MM.1S (cell line): Measurements from ENCODE around the gene STIM1.
"Not testable (repeated sequence)": the region's sequence is repeated elsewhere in the genome, so short reads cannot be mapped to it uniquely, and the experiment has no call there.

ENCODE experiments used
- DNase-seq: peaks from one replicate; pipeline ENCODE4 v3.0.0-alpha.2; 2015
- H2AFZ ChIP-seq: fragments of 300-600 bp; sonication (generic); 2 replicates; pipeline ENCODE4 v1.6.0; 2016; ENCODE audit warnings: antibody characterized with exemption, low read length
- H3F3A ChIP-seq: fragments of 300-600 bp; sonication (generic); 2 replicates; pipeline ENCODE4 v1.6.1; 2016; ENCODE audit warnings: mild to moderate bottlenecking, antibody characterized with exemption, low read length, moderate library complexity, mixed read lengths; ENCODE audit not compliant: insufficient read depth
- H3K27ac ChIP-seq: fragments of 300-600 bp; sonication (generic); 2 replicates; pipeline ENCODE4 v1.5.1; 2016; ENCODE audit warnings: mild to moderate bottlenecking, low read length
- H3K27me3 ChIP-seq: fragments of 300-600 bp; sonication (generic); replicated peaks from 2 replicates; pipeline ENCODE4 v1.6.0; 2016; ENCODE audit warnings: low read length; ENCODE audit not compliant: insufficient read depth
- H3K36me3 ChIP-seq: fragments of 300-600 bp; sonication (generic); replicated peaks from 2 replicates; pipeline ENCODE4 v1.6.1; 2016; ENCODE audit warnings: mild to moderate bottlenecking, low read length, mixed read lengths; ENCODE audit not compliant: insufficient read depth
- H3K4me1 ChIP-seq: fragments of 300-600 bp; sonication (generic); 2 replicates; pipeline ENCODE4 v1.6.1; 2016; ENCODE audit warnings: low read length, mixed read lengths
- H3K4me2 ChIP-seq: fragments of 300-600 bp; sonication (generic); 2 replicates; pipeline ENCODE4 v1.6.0; 2016; ENCODE audit warnings: low read depth, low read length
- H3K4me3 ChIP-seq: fragments of 300-600 bp; sonication (generic); 2 replicates; pipeline ENCODE4 v1.5.1; 2016; ENCODE audit warnings: low read length, mixed read lengths
- H3K79me2 ChIP-seq: fragments of 300-600 bp; sonication (generic); 2 replicates; pipeline ENCODE4 v1.6.1; 2016; ENCODE audit warnings: mixed run types, low read length, mixed read lengths
- H3K9ac ChIP-seq: fragments of 300-600 bp; sonication (generic); 2 replicates; pipeline ENCODE4 v1.6.1; 2016; ENCODE audit warnings: low read length, mixed read lengths
- H3K9me2 ChIP-seq: fragments of 300-600 bp; sonication (generic); replicated peaks from 2 replicates; pipeline ENCODE4 v1.6.1; 2016; ENCODE audit warnings: mild to moderate bottlenecking, low read length, mixed read lengths; ENCODE audit not compliant: insufficient read depth
- H3K9me3 ChIP-seq: fragments of 300-600 bp; sonication (generic); replicated peaks from 2 replicates; pipeline ENCODE4 v1.6.1; 2016; ENCODE audit warnings: mild to moderate bottlenecking, low read length, mixed read lengths; ENCODE audit not compliant: insufficient read depth
- H4K20me1 ChIP-seq: fragments of 300-600 bp; sonication (generic); 2 replicates; pipeline ENCODE4 v1.6.1; 2016; ENCODE audit warnings: mild to moderate bottlenecking, low read length, moderate library complexity, mixed read lengths; ENCODE audit not compliant: insufficient read depth
- CTCF ChIP-seq: fragments of 300-600 bp; sonication (generic); IDR thresholded peaks from 2 replicates; pipeline ENCODE4 v1.5.1; 2016; ENCODE audit warnings: antibody characterized with exemption, low read length, mixed read lengths
- EZH2 ChIP-seq: fragments of 300-600 bp; sonication (generic); optimal IDR thresholded peaks from 2 replicates; pipeline ENCODE3; 2017; ENCODE audit warnings: low read depth, mild to moderate bottlenecking, antibody characterized with exemption, low read length, mixed read lengths
- EZH2phosphoT487 ChIP-seq: fragments of 300-600 bp; sonication (generic); IDR thresholded peaks from 2 replicates; pipeline ENCODE4 v1.6.1; 2018; ENCODE audit warnings: antibody characterized with exemption, low read length

The STIM1 gene

GRCh38 chr11:4123218-4123617, 267.8 kb downstream of the STIM1 start:
- DNase-seq: no peak
- H3K4me3 ChIP-seq: no peak overlapping the region
- no peak overlapping the region for H3K9ac ChIP-seq
- no peaks in the 10 kb centered on the region for H3K4me1 ChIP-seq
- no peak for TF ChIP-seq CTCF
- no peak for TF ChIP-seq EZH2phosphoT487
- TF ChIP-seq EZH2: no peak
- H3K9me3 ChIP-seq: no peaks in the 10 kb centered on the region
- H3K79me2 ChIP-seq: peaks cover 9% of the 10 kb centered on the region; the same call in 1 of the 2 replicates
- H3F3A ChIP-seq: no peaks in the 10 kb centered on the region
- no peaks in the 10 kb centered on the region for H4K20me1 ChIP-seq
- no peaks in the 10 kb centered on the region for H3K27me3 ChIP-seq
- H2AFZ ChIP-seq: no peak overlapping the region
- no peaks in the 10 kb centered on the region for H3K9me2 ChIP-seq
- H3K36me3 ChIP-seq: peaks cover 28% of the 10 kb centered on the region
- no peak overlapping the region for H3K27ac ChIP-seq
- no peak overlapping the region for H3K4me2 ChIP-seq

- Histone ChIP-seq H3K79me2 (0 out of 2 replicates have a peak, but pooled peaks cover 6% of the 10 kb centered on the region), H3K9me2 (no peaks in the 10 kb centered on the region), H4K20me1 (no peaks in the 10 kb centered on the region), H3K27ac (no peak overlapping the region), H3K27me3 (no peaks in the 10 kb centered on the region), H3K9me3 (no peaks in the 10 kb centered on the region), H2AFZ (no peak overlapping the region), H3F3A (no peaks in the 10 kb centered on the region), H3K4me3 (no peak overlapping the region), H3K9ac (no peak overlapping the region), H3K36me3 (peaks cover 24% of the 10 kb centered on the region), H3K4me2 (no peak overlapping the region), H3K4me1 (no peaks in the 10 kb centered on the region)
- no peak for DNase-seq
- no peak for TF ChIP-seq CTCF
- TF ChIP-seq EZH2phosphoT487: no peak
- no peak for TF ChIP-seq EZH2
These were observed 269.7 kb downstream of the STIM1 start for GRCh38 chr11:4125141-4125540.

- no peaks in the 10 kb centered on the region for H3K4me1 ChIP-seq
- H3K4me3 ChIP-seq: no peak overlapping the region
- no peaks in the 10 kb centered on the region for H3K9me3 ChIP-seq
- no peak overlapping the region for H3K27ac ChIP-seq
- DNase-seq: no peak
- H4K20me1 ChIP-seq: no peaks in the 10 kb centered on the region
- H3K9ac ChIP-seq: no peak overlapping the region
- H3K27me3 ChIP-seq: no peaks in the 10 kb centered on the region
- no peak overlapping the region for H2AFZ ChIP-seq
- 0 out of 2 replicates have a peak, but pooled peaks cover 6% of the 10 kb centered on the region for H3K79me2 ChIP-seq
- H3K4me2 ChIP-seq: no peak overlapping the region
- H3F3A ChIP-seq: no peaks in the 10 kb centered on the region
- peaks cover 17% of the 10 kb centered on the region for H3K36me3 ChIP-seq
- H3K9me2 ChIP-seq: no peaks in the 10 kb centered on the region
- TF ChIP-seq EZH2phosphoT487: no peak
- no peak for TF ChIP-seq CTCF
- TF ChIP-seq EZH2: no peak
These were observed 271.9 kb downstream of the STIM1 start for GRCh38 chr11:4127357-4127756.

- not testable (repeated sequence) for H3K27ac ChIP-seq, H3K27me3 ChIP-seq, H3K9ac ChIP-seq, DNase-seq, H3K4me1 ChIP-seq, H3K4me2 ChIP-seq, H3F3A ChIP-seq, H3K9me2 ChIP-seq, H3K4me3 ChIP-seq, H4K20me1 ChIP-seq, H3K79me2 ChIP-seq, H2AFZ ChIP-seq, H3K36me3 ChIP-seq, H3K9me3 ChIP-seq
These were observed 274.8 kb downstream of the STIM1 start for GRCh38 chr11:4130219-4130618.
